Mucosa of rectum (tissue), 2 donors: ENCODE results near the gene SOX15.
"Not testable (repeated sequence)": the region's sequence is repeated elsewhere in the genome, so short reads cannot be mapped to it uniquely, and the experiment has no call there.

Experiments
- H3K27ac ChIP-seq, 2 donors: one replicate each; pipeline ENCODE4 v1.7.0; 2013; ENCODE audit warnings: inconsistent platforms in 2 of 2, low read depth in 2 of 2, low read length in 2 of 2
- H3K27me3 ChIP-seq, 2 donors: one replicate each; pipeline ENCODE4 v1.7.0; 2013; ENCODE audit warnings: low read length in 2 of 2; ENCODE audit not compliant: control insufficient read depth in 2 of 2, insufficient read depth in 2 of 2
- H3K36me3 ChIP-seq, 2 donors: one replicate each; pipeline ENCODE4 v1.7.0; 2013; ENCODE audit warnings: low read length in 2 of 2; ENCODE audit not compliant: control insufficient read depth in 2 of 2, insufficient read depth in 2 of 2
- H3K4me1 ChIP-seq, 2 donors: one replicate each; pipeline ENCODE4 v1.7.0; 2013; ENCODE audit warnings: low read length in 2 of 2, mild to moderate bottlenecking in 1 of 2; ENCODE audit not compliant: control insufficient read depth in 2 of 2, insufficient read depth in 2 of 2
- H3K4me3 ChIP-seq, 2 donors: one replicate each; pipeline ENCODE4 v1.7.0; 2013; ENCODE audit warnings: low read length in 2 of 2
- H3K9ac ChIP-seq, 2 donors: one replicate each; pipeline ENCODE4 v1.7.0; 2013; ENCODE audit warnings: low read length in 2 of 2, low read depth in 1 of 2, mild to moderate bottlenecking in 1 of 2
- H3K9me3 ChIP-seq, 2 donors: one replicate each; pipeline ENCODE4 v1.7.0; 2013; ENCODE audit warnings: low read length in 2 of 2; ENCODE audit not compliant: control insufficient read depth in 2 of 2
- donor health status: healthy.
- donor health status: Normal muscosa, but diverticular disease.

Gene SOX15

GRCh38 chr17:7626307-7626706 lies 36.4 kb upstream of the SOX15 start:
- H3K36me3 ChIP-seq: no peaks in the 10 kb centered on the region
- H3K27me3 ChIP-seq: no peaks in the 10 kb centered on the region
- H3K9me3 ChIP-seq: no peaks in the 10 kb centered on the region
- peaks cover 5 to 10% of the 10 kb centered on the region in 2 donors for H3K4me1 ChIP-seq
- peak overlapping the region in 1 of 2 donors; percentile 84 for H3K4me3 ChIP-seq
- H3K9ac ChIP-seq: no peak overlapping the region
- no peak overlapping the region for H3K27ac ChIP-seq

GRCh38 chr17:7625749-7626148 lies 35.9 kb upstream of the SOX15 start:
- not testable (repeated sequence) for H3K27ac ChIP-seq, H3K27me3 ChIP-seq, H3K9ac ChIP-seq, H3K36me3 ChIP-seq, H3K4me3 ChIP-seq, H3K4me1 ChIP-seq, H3K9me3 ChIP-seq

GRCh38 chr17:7623661-7624060 lies 33.8 kb upstream of the SOX15 start:
- Histone ChIP-seq H3K4me3 (no peak overlapping the region), H3K36me3 (no peaks in the 10 kb centered on the region), H3K9me3 (no peaks in the 10 kb centered on the region), H3K27ac (no peak overlapping the region), H3K4me1 (peaks cover 5 to 10% of the 10 kb centered on the region in 2 donors), H3K9ac (no peak overlapping the region), H3K27me3 (no peaks in the 10 kb centered on the region)

GRCh38 chr17:7620835-7621234 lies 30.9 kb upstream of the SOX15 start:
- H3K4me3 ChIP-seq: no peak overlapping the region
- no peaks in the 10 kb centered on the region for H3K4me1 ChIP-seq
- no peaks in the 10 kb centered on the region for H3K9me3 ChIP-seq
- no peaks in the 10 kb centered on the region for H3K27me3 ChIP-seq
- no peak overlapping the region for H3K9ac ChIP-seq
- no peaks in the 10 kb centered on the region for H3K36me3 ChIP-seq
- no peak overlapping the region for H3K27ac ChIP-seq

- no peak overlapping the region for H3K9ac ChIP-seq
- no peaks in the 10 kb centered on the region for H3K9me3 ChIP-seq
- peaks cover 4 to 5% of the 10 kb centered on the region in 2 donors for H3K4me1 ChIP-seq
- H3K27me3 ChIP-seq: no peaks in the 10 kb centered on the region
- no peak overlapping the region for H3K27ac ChIP-seq
- no peak overlapping the region for H3K4me3 ChIP-seq
- H3K36me3 ChIP-seq: no peaks in the 10 kb centered on the region
Measured at GRCh38 chr17:7618608-7619007, 28.7 kb upstream of the SOX15 start.

- no peaks in the 10 kb centered on the region for H3K9me3 ChIP-seq
- peak overlapping the region in 1 of 2 donors; percentile 75 for H3K9ac ChIP-seq
- no peaks in the 10 kb centered on the region for H3K27me3 ChIP-seq
- peak overlapping the region; percentile 84 to 90 for H3K27ac ChIP-seq
- peaks cover 16 to 17% of the 10 kb centered on the region in 2 donors for H3K4me1 ChIP-seq
- H3K36me3 ChIP-seq: peaks cover 0 to 2% of the 10 kb centered on the region in 2 donors
- peak overlapping the region; percentile 70 to 71 for H3K4me3 ChIP-seq
Measured at GRCh38 chr17:7615265-7615747, 25.4 kb upstream of the SOX15 start.

- peak within 1 kb of the TSS; percentile 81 to 90 for H3K4me3 ChIP-seq
- peaks cover 16 to 17% of the 10 kb centered on the region in 2 donors for H3K4me1 ChIP-seq
- H3K9ac ChIP-seq: peak within 1 kb of the TSS; percentile 80 to 93
- H3K36me3 ChIP-seq: peaks cover 0 to 2% of the 10 kb centered on the region in 2 donors
- no peaks in the 10 kb centered on the region for H3K27me3 ChIP-seq
- H3K9me3 ChIP-seq: no peaks in the 10 kb centered on the region
- peak within 1 kb of the TSS; percentile 85 to 90 for H3K27ac ChIP-seq
Measured at GRCh38 chr17:7614425-7615264, 24.8 kb upstream of the SOX15 start, which contains the start of gene FXR2. Gene FXR2, minus strand, starts transcription at chr17:7614897. Its CDS starts 365 bp downstream, at chr17:7614532.

- Histone ChIP-seq H3K9ac (peak overlapping the region; percentile 80 to 93), H3K9me3 (no peaks in the 10 kb centered on the region), H3K27ac (peak overlapping the region; percentile 85 to 90), H3K4me1 (peaks cover 16 to 17% of the 10 kb centered on the region in 2 donors), H3K4me3 (peak overlapping the region; percentile 81 to 90), H3K36me3 (peaks cover 0 to 2% of the 10 kb centered on the region in 2 donors), H3K27me3 (no peaks in the 10 kb centered on the region)
Measured at GRCh38 chr17:7613769-7614424, 24.0 kb upstream of the SOX15 start.

GRCh38 chr17:7612294-7612640 lies 22.4 kb upstream of the SOX15 start:
- Histone ChIP-seq H3K9ac (no peak overlapping the region), H3K27me3 (no peaks in the 10 kb centered on the region), H3K4me3 (no peak overlapping the region), H3K36me3 (peaks cover 0 to 2% of the 10 kb centered on the region in 2 donors), H3K9me3 (no peaks in the 10 kb centered on the region), H3K27ac (no peak overlapping the region), H3K4me1 (peaks cover 16 to 17% of the 10 kb centered on the region in 2 donors)

- no peak overlapping the region for H3K27ac ChIP-seq
- H3K9ac ChIP-seq: no peak overlapping the region
- peaks cover 0 to 2% of the 10 kb centered on the region in 2 donors for H3K36me3 ChIP-seq
- H3K27me3 ChIP-seq: no peaks in the 10 kb centered on the region
- H3K4me1 ChIP-seq: peaks cover 16 to 17% of the 10 kb centered on the region in 2 donors
- H3K9me3 ChIP-seq: no peaks in the 10 kb centered on the region
- H3K4me3 ChIP-seq: no peak overlapping the region
Measured at GRCh38 chr17:7611635-7612293, 21.9 kb upstream of the SOX15 start.
